Activated CD4-positive, alpha-beta T cell treated with anti-CD3 and anti-CD28 coated beads, Interleukin-2, amount 50 U/mL, for 24 hours (primary cell): ENCODE measurements around the gene ID3.

Experiments used
- DNase-seq, 2 donors: peaks; one replicate each; pipeline ENCODE4 v3.0.0-alpha.2; 2020; ENCODE audit warnings: low read depth in 1 of 2, low spot score in 1 of 2

Gene ID3

GRCh38 chr1:23566304-23566703 lies 7.0 kb upstream of the ID3 start:
- no peak for DNase-seq

GRCh38 chr1:23565776-23566175 lies 6.5 kb upstream of the ID3 start:
- no peak for DNase-seq

- no peak for DNase-seq
Measured at GRCh38 chr1:23564529-23565122, 5.3 kb upstream of the ID3 start.

GRCh38 chr1:23563755-23564374 lies 4.6 kb upstream of the ID3 start:
- DNase-seq, result no peak

- no peak for DNase-seq
Measured at GRCh38 chr1:23563003-23563402, 3.7 kb upstream of the ID3 start.

GRCh38 chr1:23562137-23562876 lies 3.0 kb upstream of the ID3 start:
- no peak for DNase-seq

GRCh38 chr1:23561813-23562100 lies 2.5 kb upstream of the ID3 start:
- no peak for DNase-seq

GRCh38 chr1:23561076-23561812 lies 1.9 kb upstream of the ID3 start:
- DNase-seq, result no peak

- no peak for DNase-seq
Measured at GRCh38 chr1:23559985-23560741, 862 bp upstream of the ID3 start.

- DNase-seq, result no peak
Measured at GRCh38 chr1:23558872-23559135, 497 bp downstream of the ID3 start.

GRCh38 chr1:23558140-23558871 lies 995 bp downstream of the ID3 start:
- DNase-seq, result no peak

GRCh38 chr1:23557471-23558124 lies 1.7 kb downstream of the ID3 start:
- no peak for DNase-seq

- no peak for DNase-seq
Measured at GRCh38 chr1:23556635-23557470, 2.4 kb downstream of the ID3 start.

GRCh38 chr1:23555986-23556634 lies 3.2 kb downstream of the ID3 start:
- DNase-seq, result no peak

- no peak for DNase-seq
Measured at GRCh38 chr1:23555270-23555985, 3.9 kb downstream of the ID3 start.

- DNase-seq, result peak; percentile 63 to 75
Measured at GRCh38 chr1:23554481-23555269, 4.6 kb downstream of the ID3 start.

GRCh38 chr1:23554127-23554480 lies 5.2 kb downstream of the ID3 start:
- no peak for DNase-seq
